Activated T-cell treated with anti-CD3 and anti-CD28 coated beads for 4 hours (primary cell): Measurements from ENCODE around the gene UBXN2A.

Experiments used
- DNase-seq: peaks from one replicate; pipeline ENCODE4 v3.0.0-alpha.2; 2020

The UBXN2A gene

GRCh38 chr2:24046930-24047702 is 106.9 kb downstream of the UBXN2A start, which contains the start of gene WDCP:
TSS of gene WDCP (minus strand) at chr2:24047391. CDS start at chr2:24039494, 7,897 bp downstream.
- peak; percentile 84 for DNase-seq

GRCh38 chr2:24047703-24048033 is 107.4 kb downstream of the UBXN2A start:
- no peak for DNase-seq

- no peak for DNase-seq
Observed at GRCh38 chr2:24048769-24049484, 108.7 kb downstream of the UBXN2A start.

- peak; percentile 17 for DNase-seq
Observed at GRCh38 chr2:24049485-24050021, 109.3 kb downstream of the UBXN2A start, which contains the start of gene FKBP1B. TSS of gene FKBP1B (plus strand) at chr2:24049741. CDS start at chr2:24049850, 109 bp downstream.

DNA sequence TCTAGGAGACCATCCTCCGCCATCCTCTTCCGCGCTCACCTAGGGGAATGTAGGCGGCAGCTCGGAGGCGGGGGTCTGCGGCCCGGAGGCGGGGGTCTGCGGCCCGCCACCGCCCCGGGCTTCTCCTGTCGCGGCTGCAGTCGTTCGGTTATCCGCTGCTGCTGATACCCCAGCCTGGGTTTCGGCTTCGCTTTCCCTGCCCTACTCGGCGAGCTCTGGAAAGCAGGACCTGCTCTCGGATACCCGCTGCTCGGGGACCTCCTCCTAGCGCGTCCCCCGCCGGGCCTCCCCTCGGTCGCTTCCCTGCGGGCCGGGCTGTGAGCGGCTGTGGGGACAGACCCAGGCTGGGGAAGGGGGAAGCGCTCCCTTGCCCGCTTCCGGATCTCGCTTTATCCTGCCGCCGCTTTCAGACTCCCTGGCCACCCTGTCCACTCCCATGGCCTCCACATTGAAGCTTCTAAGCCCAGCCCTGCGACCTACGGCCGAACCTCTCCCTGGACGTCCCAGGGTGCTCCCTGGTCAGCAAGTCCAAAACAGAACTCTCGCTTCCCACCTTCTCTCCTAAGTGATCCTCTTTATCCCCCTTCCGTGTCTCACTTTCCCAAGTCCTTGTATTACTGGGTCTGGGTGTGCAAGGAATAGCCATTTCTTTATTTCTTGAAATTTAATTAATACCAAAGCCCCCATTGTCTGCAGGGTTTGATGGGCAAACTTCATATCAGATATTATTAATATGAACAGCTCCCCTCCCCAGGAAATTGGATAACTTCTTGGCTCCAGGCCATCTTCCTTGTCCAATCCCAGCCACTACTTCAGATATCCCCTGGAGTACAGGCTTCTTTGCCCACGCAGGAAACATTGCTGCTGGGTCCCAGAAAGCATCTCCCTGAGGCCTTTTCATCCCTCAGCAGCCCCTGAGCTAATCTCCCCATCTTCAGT is 110.0 kb downstream of the UBXN2A start:
- DNase-seq: no peak

DNA sequence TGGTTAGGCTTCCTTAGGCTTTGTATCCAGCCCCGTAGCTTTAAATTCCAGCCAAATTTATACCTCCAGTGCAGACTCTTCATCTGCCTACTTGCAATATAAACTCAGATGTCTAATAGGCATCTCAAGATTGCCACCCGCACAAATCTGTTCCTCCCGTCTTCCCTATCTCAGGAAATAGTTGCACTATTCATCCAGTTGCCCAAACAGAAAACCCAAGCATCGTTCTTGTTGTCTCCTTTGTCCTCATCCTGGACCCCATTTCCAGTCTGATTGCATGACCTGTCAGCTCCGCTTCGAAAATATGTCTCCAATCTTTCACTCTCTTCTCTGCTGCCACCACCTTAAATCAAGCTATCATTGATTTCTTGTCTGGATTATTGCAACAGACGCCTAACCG is 111.6 kb downstream of the UBXN2A start:
- no peak for DNase-seq

- no peak for DNase-seq
Observed at GRCh38 chr2:24052951-24053350, 112.7 kb downstream of the UBXN2A start.
